ENCODE measurements around the gene FHIT.

- TF ChIP-seq POLR2A (IDR thresholded peaks at IDR 0.05) = no peak
- TF ChIP-seq, protein P1, sequence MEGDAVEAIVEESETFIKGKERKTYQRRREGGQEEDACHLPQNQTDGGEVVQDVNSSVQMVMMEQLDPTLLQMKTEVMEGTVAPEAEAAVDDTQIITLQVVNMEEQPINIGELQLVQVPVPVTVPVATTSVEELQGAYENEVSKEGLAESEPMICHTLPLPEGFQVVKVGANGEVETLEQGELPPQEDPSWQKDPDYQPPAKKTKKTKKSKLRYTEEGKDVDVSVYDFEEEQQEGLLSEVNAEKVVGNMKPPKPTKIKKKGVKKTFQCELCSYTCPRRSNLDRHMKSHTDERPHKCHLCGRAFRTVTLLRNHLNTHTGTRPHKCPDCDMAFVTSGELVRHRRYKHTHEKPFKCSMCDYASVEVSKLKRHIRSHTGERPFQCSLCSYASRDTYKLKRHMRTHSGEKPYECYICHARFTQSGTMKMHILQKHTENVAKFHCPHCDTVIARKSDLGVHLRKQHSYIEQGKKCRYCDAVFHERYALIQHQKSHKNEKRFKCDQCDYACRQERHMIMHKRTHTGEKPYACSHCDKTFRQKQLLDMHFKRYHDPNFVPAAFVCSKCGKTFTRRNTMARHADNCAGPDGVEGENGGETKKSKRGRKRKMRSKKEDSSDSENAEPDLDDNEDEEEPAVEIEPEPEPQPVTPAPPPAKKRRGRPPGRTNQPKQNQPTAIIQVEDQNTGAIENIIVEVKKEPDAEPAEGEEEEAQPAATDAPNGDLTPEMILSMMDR (IDR thresholded peaks at IDR 0.05) = no peak
Measured at GRCh38 chr3:60185161-60185560, 1066.1 kb downstream of the FHIT start.

All from transverse colon (tissue), 3 donors.